B cell (primary cell): ENCODE measurements around the gene DNHD1. TPM values are rescaled to one million over a fixed set of nuclear protein-coding genes. Genes with fewer than 3 reads are reported as not detected.

Source experiments
- ATAC-seq: fragments of 200-7000 bp; cut with Tn5 transposase; one replicate; pipeline ENCODE4 v1.10.0; 2021; ENCODE audit warnings: low read depth, mild to moderate bottlenecking, moderate number of reproducible peaks, moderate library complexity
- CTCF ChIA-PET: fragments of 350-600 bp; sonication (Branson Sonifier 250); formaldehyde crosslinking; loops from one replicate; lab custom pipeline; 2021; ENCODE audit warnings: antibody characterized with exemption, inconsistent platforms; lab: Charles Lee
- POLR2A ChIA-PET: fragments of 350-600 bp; sonication (Branson Sonifier 250); formaldehyde crosslinking; loops from one replicate; lab custom pipeline; 2021; ENCODE audit warnings: antibody characterized with exemption; lab: Charles Lee
- DNase-seq: peaks from one replicate; pipeline ENCODE4 v3.0.0; 2013
- H2AFZ ChIP-seq: 2 replicates; pipeline ENCODE4 v1.6.1; 2012; ENCODE audit warnings: mild to moderate bottlenecking, low read depth, low read length; ENCODE audit not compliant: insufficient read depth, poor library complexity, severe bottlenecking
- H3K27ac ChIP-seq, 2 donors: 1 replicate in 1 of 2; 2 replicates in 1 of 2; pipeline ENCODE4 v1.5.1; 2012 to 2013; ENCODE audit warnings: low read length in 2 of 2, mild to moderate bottlenecking in 2 of 2, moderate library complexity in 1 of 2
- H3K27me3 ChIP-seq, 4 experiments: fragments of 200-600 bp in 1 of 4; sonication (generic) in 1 of 4; replicated peaks in 1 of 4; 1 replicate in 2 of 4; 2 replicates in 2 of 4; pipeline versions ENCODE4 v1.6.1 to v1.7.0; 2013 to 2016; ENCODE audit warnings: low read length in 3 of 4, mild to moderate bottlenecking in 2 of 4, mixed read lengths in 1 of 4, moderate library complexity in 1 of 4; ENCODE audit not compliant: insufficient read depth in 4 of 4, control insufficient read depth in 3 of 4; ENCODE audit errors: control extremely low read depth in 1 of 4
- H3K36me3 ChIP-seq, 2 experiments: replicated peaks in 1 of 2; 1 replicate in 1 of 2; 2 replicates in 1 of 2; pipeline versions ENCODE4 v1.6.1 to v1.7.1; 2013; ENCODE audit warnings: low read length in 1 of 2; ENCODE audit not compliant: insufficient read depth in 2 of 2, control insufficient read depth in 1 of 2; ENCODE audit errors: control extremely low read depth in 1 of 2, extremely low read depth in 1 of 2
- H3K4me1 ChIP-seq, 2 donors: fragments of 200-600 bp in 1 of 2; sonication (generic) in 1 of 2; 1 replicate in 1 of 2; 2 replicates in 1 of 2; pipeline versions ENCODE4 v1.5.1 to v1.6.1; 2013 to 2017; ENCODE audit warnings: low read length in 2 of 2; ENCODE audit not compliant: control insufficient read depth in 2 of 2, insufficient read depth in 2 of 2
- H3K4me2 ChIP-seq: replicated peaks from 2 replicates; pipeline ENCODE3; 2012; ENCODE audit warnings: mild to moderate bottlenecking, low read depth, low read length; ENCODE audit not compliant: poor library complexity, severe bottlenecking
- H3K4me3 ChIP-seq, 5 experiments: fragments of 200-600 bp in 1 of 5; sonication (generic) in 1 of 5; 1 replicate in 3 of 5; 2 replicates in 2 of 5; pipeline versions ENCODE4 v1.5.1 to v1.7.0; 2011 to 2016; ENCODE audit warnings: low read length in 4 of 5, mild to moderate bottlenecking in 4 of 5, low read depth in 2 of 5, control low read depth in 1 of 5, moderate library complexity in 1 of 5; ENCODE audit not compliant: insufficient read depth in 1 of 5; ENCODE audit errors: control extremely low read depth in 1 of 5, extremely low read depth in 1 of 5
- H3K79me2 ChIP-seq: fragments of 200-600 bp; sonication (generic); one replicate; pipeline ENCODE4 v1.6.0; 2016; ENCODE audit warnings: low read length; ENCODE audit not compliant: control insufficient read depth, insufficient read depth
- H3K9ac ChIP-seq: fragments of 200-600 bp; sonication (generic); 2 replicates; pipeline ENCODE4 v1.6.1; 2017; ENCODE audit warnings: mild to moderate bottlenecking, low read length, moderate library complexity
- H3K9me3 ChIP-seq, 3 donors: one replicate each; pipeline versions ENCODE4 v1.6.1 to v1.7.1; 2013; ENCODE audit warnings: low read length in 2 of 3; ENCODE audit not compliant: control insufficient read depth in 2 of 3, insufficient read depth in 1 of 3; ENCODE audit errors: control extremely low read depth in 1 of 3
- H4K20me1 ChIP-seq: 2 replicates; pipeline ENCODE4 v1.6.0; 2012; ENCODE audit warnings: mild to moderate bottlenecking, low read length; ENCODE audit not compliant: insufficient read depth, control insufficient read depth, poor library complexity, severe bottlenecking
- H3K27ac Mint-ChIP-seq: one replicate; pipeline ENCODE4 v1.8.0; 2021; ENCODE audit warnings: mixed read lengths
- H3K27me3 Mint-ChIP-seq: one replicate; pipeline ENCODE4 v1.8.0; 2021; ENCODE audit warnings: mixed read lengths
- H3K4me1 Mint-ChIP-seq: one replicate; pipeline ENCODE4 v1.8.0; 2021; ENCODE audit warnings: mixed read lengths
- H3K4me3 Mint-ChIP-seq: one replicate; pipeline ENCODE4 v1.8.0; 2021; ENCODE audit warnings: mixed read lengths
- H3K9me3 Mint-ChIP-seq: one replicate; pipeline ENCODE4 v1.8.0; 2022; ENCODE audit warnings: mixed read lengths; ENCODE audit not compliant: insufficient read depth
- EZH2 ChIP-seq: IDR thresholded peaks from 2 replicates; pipeline ENCODE4 v1.6.1; 2012; ENCODE audit warnings: borderline replicate concordance, low read depth, mild to moderate bottlenecking, moderate library complexity, low read length; ENCODE audit not compliant: insufficient read depth, poor library complexity, severe bottlenecking
- WGBS: methylation state at CpG from one replicate; pipeline ENCODE4 v1.1.5; 2013; ENCODE audit warnings: missing lambda C conversion rate; ENCODE audit not compliant: insufficient coverage; 5-methylcytosine and 5-hydroxymethylcytosine counted together
- intact Hi-C: fragments of 100-400 bp; cut with micrococcal nuclease; formaldehyde crosslinking; loops from one replicate; pipeline ENCODE4 v1.10.0; 2022
- polyA plus RNA-seq: library from polyadenylated mRNA; depleted of rRNA; stranded (reverse); fragments of >200 nt; gene quantifications from 2 replicates; pipeline ENCODE4 v1.2.3, GENCODE V29; 2012
- total RNA-seq, 2 donors: library from RNA; stranded (reverse); fragments of 120-200 nt in 1 of 2; gene quantifications; 1 replicate in 1 of 2; 2 replicates in 1 of 2; pipeline versions ENCODE4 v1.2.3 to v1.2.4, GENCODE V29; 2013 to 2022
- TF ChIP-seq, protein P1 (sequence below): fragments of 200-600 bp; IDR thresholded peaks from one replicate; pipeline ENCODE4 v1.8.0; 2022; ENCODE audit warnings: antibody characterized with exemption, mild to moderate bottlenecking

Gene DNHD1
- total and polyA plus RNA-seq, 2 donors (not counting 1 experiment from before 2014, with no cell fraction given), result 53.9 to 58.2 TPM

DNA sequence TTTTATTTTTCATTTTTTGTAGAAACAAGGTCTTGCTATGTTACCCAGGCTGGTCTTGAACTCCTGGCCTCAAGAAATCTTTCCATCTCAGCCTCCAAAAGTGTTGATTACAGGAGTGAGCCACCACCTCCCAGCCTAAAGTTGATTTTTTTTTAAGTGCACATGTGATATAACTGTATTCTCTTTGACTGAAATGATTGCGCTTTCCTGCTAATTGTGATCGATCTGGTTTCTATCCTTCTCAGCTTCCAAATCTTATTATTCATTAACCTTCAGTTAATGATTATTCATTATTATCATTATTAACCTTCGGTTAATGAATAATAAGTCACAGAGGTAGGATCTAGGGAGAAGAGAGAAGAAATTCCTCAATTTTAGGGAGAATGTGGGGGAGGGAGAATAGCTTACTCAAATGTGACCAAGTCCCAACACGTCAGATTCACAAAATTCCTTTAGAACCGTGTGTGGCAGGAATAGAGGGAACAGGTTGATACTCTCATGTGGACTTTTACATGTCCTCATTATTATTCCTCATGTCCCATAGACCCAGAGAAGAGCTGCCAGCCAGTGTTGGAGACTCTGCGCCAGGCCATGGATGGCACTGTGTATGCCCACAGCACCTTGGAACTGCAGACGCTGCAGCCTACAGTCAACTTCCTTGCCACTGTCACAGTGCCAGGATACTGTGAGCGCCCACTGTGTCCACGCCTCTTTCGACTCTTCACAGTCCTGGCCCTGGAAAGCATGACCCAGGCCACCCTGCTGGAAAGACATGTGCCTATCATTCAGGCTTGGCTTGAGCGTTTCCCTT lies 59.3 kb downstream of the DNHD1 start:
- Histone ChIP-seq H3K79me2 (no peaks in the 10 kb centered on the region), H4K20me1 (no peaks in the 10 kb centered on the region), H3K27ac (no peak overlapping the region), H3K9me3 (no peaks in the 10 kb centered on the region), H3K4me1 (no peaks in the 10 kb centered on the region), H3K4me2 (no peak overlapping the region), H3K27me3 (no peaks in the 10 kb centered on the region), H3K4me3 (no peak overlapping the region), H3K9ac (no peak overlapping the region), H2AFZ (no peak overlapping the region), H3K36me3 (peaks cover 0 to 2% of the 10 kb centered on the region in 2 experiments)
- DNase-seq (no peak), ATAC-seq (no peak)
- TF ChIP-seq, protein P1, sequence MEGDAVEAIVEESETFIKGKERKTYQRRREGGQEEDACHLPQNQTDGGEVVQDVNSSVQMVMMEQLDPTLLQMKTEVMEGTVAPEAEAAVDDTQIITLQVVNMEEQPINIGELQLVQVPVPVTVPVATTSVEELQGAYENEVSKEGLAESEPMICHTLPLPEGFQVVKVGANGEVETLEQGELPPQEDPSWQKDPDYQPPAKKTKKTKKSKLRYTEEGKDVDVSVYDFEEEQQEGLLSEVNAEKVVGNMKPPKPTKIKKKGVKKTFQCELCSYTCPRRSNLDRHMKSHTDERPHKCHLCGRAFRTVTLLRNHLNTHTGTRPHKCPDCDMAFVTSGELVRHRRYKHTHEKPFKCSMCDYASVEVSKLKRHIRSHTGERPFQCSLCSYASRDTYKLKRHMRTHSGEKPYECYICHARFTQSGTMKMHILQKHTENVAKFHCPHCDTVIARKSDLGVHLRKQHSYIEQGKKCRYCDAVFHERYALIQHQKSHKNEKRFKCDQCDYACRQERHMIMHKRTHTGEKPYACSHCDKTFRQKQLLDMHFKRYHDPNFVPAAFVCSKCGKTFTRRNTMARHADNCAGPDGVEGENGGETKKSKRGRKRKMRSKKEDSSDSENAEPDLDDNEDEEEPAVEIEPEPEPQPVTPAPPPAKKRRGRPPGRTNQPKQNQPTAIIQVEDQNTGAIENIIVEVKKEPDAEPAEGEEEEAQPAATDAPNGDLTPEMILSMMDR, result no peak
- TF ChIP-seq EZH2, result no peak
- Mint-ChIP-seq H3K9me3 (no peaks in the 10 kb centered on the region), H3K27ac (no peak overlapping the region), H3K4me1 (no peaks in the 10 kb centered on the region), H3K27me3 (no peaks in the 10 kb centered on the region), H3K4me3 (no peak overlapping the region)
- ChIA-PET CTCF (interaction anchor here (1.3 kb wide), 1 partner anchor 25 kb away, joined by 3 read pairs; no protein-coding TSS in a partner anchor), POLR2A (no interaction called here)
- 97% methylated on average over 8 of the region's 11 CpGs for WGBS
- intact Hi-C loops, result no loop called here

DNA sequence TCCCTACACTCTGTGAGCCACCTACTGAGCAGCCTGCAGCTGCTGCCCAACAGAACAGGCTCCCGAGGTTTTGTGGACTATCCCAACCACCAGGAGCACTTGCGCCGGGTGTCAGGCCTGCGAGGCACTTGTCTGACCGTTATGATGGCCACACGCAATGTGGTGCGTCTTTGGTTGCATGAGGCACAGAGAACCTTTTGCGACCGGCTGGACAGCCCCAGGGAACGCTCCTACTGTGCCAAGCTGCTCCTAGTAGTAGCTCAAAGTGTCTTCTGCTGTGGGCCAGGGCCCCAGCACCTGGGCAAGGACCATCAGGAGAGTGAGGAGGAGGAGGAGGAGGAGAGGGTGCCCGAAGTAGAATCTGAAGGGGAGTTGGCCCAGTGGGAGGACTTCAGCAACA lies 60.0 kb downstream of the DNHD1 start:
- ATAC-seq, result no peak
- H3K9ac ChIP-seq, result no peak overlapping the region
- Mint-ChIP-seq H3K4me3 (no peak overlapping the region), H3K9me3 (no peaks in the 10 kb centered on the region), H3K27me3 (no peaks in the 10 kb centered on the region), H3K4me1 (no peaks in the 10 kb centered on the region), H3K27ac (no peak overlapping the region)
- CTCF ChIA-PET, result no interaction called here
- H2AFZ ChIP-seq, result no peak overlapping the region
- no peak overlapping the region for H3K4me2 ChIP-seq
- POLR2A ChIA-PET, result no interaction called here
- H3K36me3 ChIP-seq, result peaks cover 0 to 2% of the 10 kb centered on the region in 2 experiments
- no peaks in the 10 kb centered on the region for H3K79me2 ChIP-seq
- no peaks in the 10 kb centered on the region for H4K20me1 ChIP-seq
- H3K4me3 ChIP-seq, result no peak overlapping the region
- H3K9me3 ChIP-seq, result no peaks in the 10 kb centered on the region
- H3K27ac ChIP-seq, result no peak overlapping the region
- DNase-seq, result no peak
- no peaks in the 10 kb centered on the region for H3K27me3 ChIP-seq
- WGBS, result 96% methylated on average over 11 of the region's 11 CpGs
- intact Hi-C loops, result no loop called here
- H3K4me1 ChIP-seq, result no peaks in the 10 kb centered on the region
- no peak for TF ChIP-seq EZH2
- TF ChIP-seq, protein P1, result no peak
